Measurements from ENCODE around the gene PLAC8.
"Not testable (repeated sequence)": the region's sequence is repeated elsewhere in the genome, so short reads cannot be mapped to it uniquely, and the experiment has no call there.

PLAC8 gene

GRCh38 chr4:83112678-83113428 is 1.7 kb downstream of the PLAC8 start:
- Histone ChIP-seq H3K4me2 (peak overlapping the region; percentile 60), H3K27ac (peak overlapping the region; percentile 9; the same call in 1 of the 2 replicates), H3K27me3 (peaks cover 19% of the 10 kb centered on the region), H3K9ac (no peak overlapping the region), H3K4me1 (peaks cover 47% of the 10 kb centered on the region), H3K9me3 (no peaks in the 10 kb centered on the region), H3K36me3 (no peaks in the 10 kb centered on the region), H4K20me1 (no peaks in the 10 kb centered on the region), H3K4me3 (no peak overlapping the region)
- no peak for TF ChIP-seq Cebpa-rat (IDR thresholded peaks at IDR 0.05)

GRCh38 chr4:83112231-83112630 is 2.3 kb downstream of the PLAC8 start:
- Histone ChIP-seq H3K4me2 (peak overlapping the region; percentile 60), H3K4me3 (no peak overlapping the region), H3K36me3 (no peaks in the 10 kb centered on the region), H3K4me1 (peaks cover 47% of the 10 kb centered on the region), H3K27ac (peak overlapping the region; percentile 9; the same call in 1 of the 2 replicates), H3K27me3 (peaks cover 19% of the 10 kb centered on the region), H4K20me1 (no peaks in the 10 kb centered on the region), H3K9me3 (no peaks in the 10 kb centered on the region), H3K9ac (no peak overlapping the region)
- TF ChIP-seq Cebpa-rat (IDR thresholded peaks at IDR 0.05), result no peak

GRCh38 chr4:83111751-83112141 is 2.8 kb downstream of the PLAC8 start:
- H3K4me2 ChIP-seq, result peak overlapping the region; percentile 80
- H3K27me3 ChIP-seq, result peaks cover 19% of the 10 kb centered on the region
- H3K4me3 ChIP-seq, H3K9ac ChIP-seq, H3K36me3 ChIP-seq, H4K20me1 ChIP-seq, H3K9me3 ChIP-seq: not testable (repeated sequence)
- peaks cover 47% of the 10 kb centered on the region for H3K4me1 ChIP-seq
- H3K27ac ChIP-seq, result peak overlapping the region; percentile 18; the same call in 1 of the 2 replicates

GRCh38 chr4:83110970-83111750 is 3.4 kb downstream of the PLAC8 start:
- no peaks in the 10 kb centered on the region for H4K20me1 ChIP-seq
- H3K36me3 ChIP-seq, result no peaks in the 10 kb centered on the region
- peaks cover 19% of the 10 kb centered on the region for H3K27me3 ChIP-seq
- no peak for TF ChIP-seq Cebpa-rat (IDR thresholded peaks at IDR 0.05)
- peak overlapping the region; percentile 18; the same call in 1 of the 2 replicates for H3K27ac ChIP-seq
- peak overlapping the region; percentile 80 for H3K4me2 ChIP-seq
- peaks cover 47% of the 10 kb centered on the region for H3K4me1 ChIP-seq
- H3K9me3 ChIP-seq, result no peaks in the 10 kb centered on the region
- H3K9ac ChIP-seq, result no peak overlapping the region
- no peak overlapping the region for H3K4me3 ChIP-seq

DNA sequence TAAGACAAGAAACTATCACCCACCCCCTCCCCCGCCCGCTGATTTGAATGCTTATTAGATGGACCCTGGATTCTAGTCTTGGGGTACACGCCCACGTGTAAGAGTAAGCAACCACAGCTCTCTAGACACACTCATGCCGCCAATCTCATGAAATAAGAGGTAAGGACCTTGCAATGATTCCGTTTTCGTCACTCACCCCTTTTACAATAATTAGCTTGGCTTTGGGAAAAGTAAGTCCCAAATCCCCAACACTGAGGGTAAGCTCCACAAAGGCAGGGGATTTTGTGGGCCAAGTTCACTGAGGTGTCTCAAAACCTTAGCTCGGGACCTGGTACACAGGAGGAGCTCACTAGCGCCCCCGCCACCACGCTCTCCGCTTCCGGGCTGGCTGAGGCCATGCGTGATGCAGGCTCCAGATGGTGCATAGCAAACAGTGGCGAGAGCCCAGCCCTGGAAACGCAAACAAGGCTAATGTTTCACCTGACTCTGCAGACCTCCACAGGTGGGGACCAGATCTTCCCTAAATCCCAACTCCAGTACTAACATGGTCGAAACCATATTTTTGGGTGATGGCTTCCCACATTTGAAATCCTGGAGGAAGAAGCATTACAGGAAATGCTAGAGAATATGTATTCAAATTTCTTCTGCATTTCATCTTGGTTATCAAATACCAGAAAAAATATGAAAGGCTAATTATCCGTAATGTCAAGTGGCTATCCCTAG is 4.1 kb downstream of the PLAC8 start:
- TF ChIP-seq Cebpa-rat (IDR thresholded peaks at IDR 0.05), result no peak
- H3K9me3 ChIP-seq, result no peaks in the 10 kb centered on the region
- H3K4me2 ChIP-seq, result peak overlapping the region; percentile 80
- peaks cover 47% of the 10 kb centered on the region for H3K4me1 ChIP-seq
- no peaks in the 10 kb centered on the region for H4K20me1 ChIP-seq
- peaks cover 19% of the 10 kb centered on the region for H3K27me3 ChIP-seq
- H3K36me3 ChIP-seq, result no peaks in the 10 kb centered on the region
- H3K4me3 ChIP-seq, result peak overlapping the region; percentile 75
- H3K9ac ChIP-seq, result peak overlapping the region; percentile 72
- H3K27ac ChIP-seq, result peak overlapping the region; percentile 68

- Histone ChIP-seq H3K4me2 (peak overlapping the region; percentile 80), H3K27me3 (peaks cover 19% of the 10 kb centered on the region), H4K20me1 (no peaks in the 10 kb centered on the region), H3K4me3 (peak overlapping the region; percentile 75), H3K27ac (peak overlapping the region; percentile 68), H3K4me1 (peaks cover 45% of the 10 kb centered on the region), H3K9me3 (no peaks in the 10 kb centered on the region), H3K9ac (peak overlapping the region; percentile 72), H3K36me3 (no peaks in the 10 kb centered on the region)
- TF ChIP-seq Cebpa-rat (IDR thresholded peaks at IDR 0.05), result no peak
These were observed 4.9 kb downstream of the PLAC8 start for GRCh38 chr4:83109480-83110222.

DNA sequence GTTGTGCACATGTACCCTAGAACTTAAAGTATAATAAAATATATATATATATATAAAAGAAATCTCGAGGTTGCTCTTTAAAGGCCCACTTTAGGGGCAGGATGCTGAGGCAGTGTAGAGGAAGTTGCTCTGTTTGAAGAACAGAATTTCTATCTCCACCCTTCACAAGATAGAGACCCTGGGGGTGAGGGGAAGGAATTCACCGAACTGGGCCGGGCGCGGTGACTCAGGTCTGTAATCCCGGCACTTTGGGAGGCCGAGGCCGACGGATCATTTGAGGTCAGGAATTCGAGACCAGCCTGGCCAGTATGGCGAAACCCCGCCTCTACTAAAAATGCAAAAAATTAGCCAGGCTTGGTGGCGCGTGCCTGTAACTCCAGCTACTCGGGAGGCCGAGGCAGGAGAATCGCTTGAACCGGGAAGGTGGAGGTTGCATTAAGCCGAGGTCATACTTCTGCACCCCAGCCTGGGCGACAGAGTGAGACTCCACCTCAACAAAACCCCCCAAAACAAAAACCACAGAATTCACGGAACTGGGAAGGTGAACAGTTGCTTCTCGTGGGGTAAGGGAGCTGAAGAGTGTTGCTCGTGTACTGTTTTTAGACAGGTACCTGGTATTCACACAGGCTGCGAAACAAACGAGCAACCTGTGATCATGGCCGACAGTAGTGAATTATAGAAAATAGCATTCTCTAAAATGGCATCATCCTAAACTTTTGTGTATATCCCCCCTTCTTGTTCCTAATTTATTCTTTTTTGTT is 6.2 kb downstream of the PLAC8 start:
- no peaks in the 10 kb centered on the region for H3K36me3 ChIP-seq
- no peaks in the 10 kb centered on the region for H3K9me3 ChIP-seq
- H3K27ac ChIP-seq, result no peak overlapping the region
- no peak overlapping the region for H3K4me3 ChIP-seq
- no peak for TF ChIP-seq Cebpa-rat (IDR thresholded peaks at IDR 0.05)
- no peak overlapping the region for H3K4me2 ChIP-seq
- H4K20me1 ChIP-seq, result no peaks in the 10 kb centered on the region
- H3K4me1 ChIP-seq, result peaks cover 31% of the 10 kb centered on the region
- no peak overlapping the region for H3K9ac ChIP-seq
- peaks cover 19% of the 10 kb centered on the region for H3K27me3 ChIP-seq

GRCh38 chr4:83107631-83108030 is 6.9 kb downstream of the PLAC8 start:
- Histone ChIP-seq H3K9me3 (no peaks in the 10 kb centered on the region), H3K27ac (no peak overlapping the region), H3K4me1 (peaks cover 25% of the 10 kb centered on the region), H3K36me3 (no peaks in the 10 kb centered on the region), H3K4me3 (no peak overlapping the region), H3K9ac (no peak overlapping the region), H4K20me1 (no peaks in the 10 kb centered on the region), H3K4me2 (no peak overlapping the region), H3K27me3 (peaks cover 19% of the 10 kb centered on the region)
- TF ChIP-seq Cebpa-rat (IDR thresholded peaks at IDR 0.05), result no peak

DNA sequence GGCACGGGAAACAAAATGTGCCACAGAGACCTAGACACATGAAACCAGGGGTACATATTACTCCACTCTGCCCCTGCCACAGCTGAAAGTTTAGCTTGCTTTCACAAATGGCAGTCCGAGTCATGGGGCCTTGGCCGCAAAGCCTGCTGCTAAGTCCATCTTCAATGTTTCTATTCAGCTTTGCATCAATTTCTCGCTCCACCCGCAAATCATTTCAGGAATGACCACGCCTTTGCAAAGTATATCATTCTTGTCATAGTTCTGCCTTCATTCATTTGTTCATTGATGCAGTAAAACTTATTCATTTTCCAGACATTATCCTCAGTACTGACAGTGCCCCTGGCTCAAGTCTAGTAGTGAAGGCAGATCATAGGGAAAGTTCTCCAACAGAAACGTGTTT is 9.5 kb downstream of the PLAC8 start:
- Histone ChIP-seq H3K4me3 (no peak overlapping the region), H4K20me1 (no peaks in the 10 kb centered on the region), H3K27me3 (peaks cover 19% of the 10 kb centered on the region), H3K9me3 (no peaks in the 10 kb centered on the region), H3K36me3 (no peaks in the 10 kb centered on the region), H3K4me1 (no peaks in the 10 kb centered on the region), H3K27ac (no peak overlapping the region), H3K9ac (no peak overlapping the region), H3K4me2 (no peak overlapping the region)
- no peak for TF ChIP-seq Cebpa-rat (IDR thresholded peaks at IDR 0.05)

All from BLaER1 (cell line).